Tongue (tissue), 2 donors: Measurements from ENCODE around the gene SMPX. TPM values are rescaled to one million over a fixed set of nuclear protein-coding genes. Genes with fewer than 3 reads are reported as not detected.

ENCODE experiments used
- DNase-seq: peaks from one replicate; pipeline ENCODE4 v3.0.0-alpha.2; 2015
- total RNA-seq: library from RNA; depleted of rRNA; stranded (reverse); fragments of >200 nt; gene quantifications from one replicate; pipeline ENCODE4 v1.2.3, GENCODE V29; 2014

Gene SMPX
- total RNA-seq, 1 donor from 2014 or later, result 325 TPM

DNA sequence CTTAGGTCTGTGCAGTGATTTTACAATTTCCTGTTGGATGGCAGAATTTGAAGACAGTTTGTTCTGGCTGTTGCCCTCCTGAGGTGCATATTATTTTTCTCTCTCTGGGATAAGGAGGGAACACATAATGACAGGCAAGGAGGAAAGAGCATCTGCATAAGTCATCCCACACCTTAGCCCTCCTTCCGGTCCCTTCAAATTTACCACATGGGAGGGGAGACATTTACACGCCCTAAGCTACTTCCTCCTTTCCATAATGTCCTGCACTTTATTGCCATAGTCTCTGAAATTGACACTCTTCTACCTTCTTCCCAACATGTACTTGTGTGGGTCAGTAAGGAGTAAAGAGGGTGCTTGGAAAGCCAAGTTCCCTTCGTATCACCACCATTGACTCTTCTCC lies 13.9 kb downstream of the SMPX start:
- DNase-seq, result no peak

DNA sequence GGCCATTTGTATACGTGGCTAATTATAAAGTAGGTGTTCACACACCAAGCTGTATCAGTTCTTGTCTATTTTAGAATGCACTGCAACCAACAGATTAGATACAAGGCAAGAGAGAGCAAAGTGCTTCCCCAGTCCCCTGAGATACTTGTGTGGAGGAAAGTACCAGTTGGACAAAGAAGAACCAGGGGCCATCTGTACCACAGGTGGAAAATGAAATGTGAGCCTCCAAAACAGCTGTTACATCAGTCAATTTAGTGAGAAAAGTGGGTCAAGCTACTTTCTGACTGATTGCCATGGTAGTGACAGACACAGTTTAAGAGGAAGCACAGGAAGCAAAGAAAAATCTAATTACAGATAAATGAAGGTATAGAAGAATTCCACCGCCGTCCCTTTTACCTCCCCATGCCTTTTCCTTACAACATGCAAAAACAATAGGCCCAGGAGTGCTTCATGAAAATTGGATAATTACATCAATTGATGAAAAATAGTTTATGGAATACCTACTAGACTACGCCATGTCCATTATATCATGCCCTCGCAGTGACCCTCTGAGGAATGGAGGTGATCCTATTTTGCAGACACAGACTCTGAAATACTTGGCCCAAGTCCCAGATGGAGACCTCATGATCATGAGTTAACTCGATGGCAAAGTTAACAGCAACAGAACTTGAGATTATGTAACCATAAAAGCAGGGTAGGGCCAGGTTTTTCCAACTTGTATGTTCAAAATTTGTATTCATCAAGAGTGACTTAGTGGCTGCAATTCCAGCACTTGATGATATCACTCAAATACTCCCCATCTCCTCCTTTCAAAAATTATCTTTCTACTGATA lies 15.8 kb downstream of the SMPX start:
- DNase-seq, result peak; percentile 66

DNA sequence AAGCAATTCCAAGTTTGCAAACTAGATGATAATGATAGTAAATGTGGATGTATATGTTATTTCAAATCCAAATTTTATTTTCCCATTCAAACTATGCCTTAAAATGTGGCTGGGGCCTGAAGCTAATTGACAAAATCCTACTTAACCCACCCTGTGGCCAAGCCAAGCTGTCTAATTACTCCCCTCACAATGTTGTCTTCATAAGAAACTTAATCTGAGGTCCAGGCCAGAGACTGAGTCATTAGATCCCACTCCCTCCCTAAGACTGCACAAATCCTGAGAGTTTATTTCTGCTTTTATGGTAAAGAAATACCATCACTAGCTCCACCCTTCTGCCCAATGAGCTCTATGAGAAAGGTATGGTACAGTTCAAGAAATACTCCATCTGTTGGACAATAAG lies 16.6 kb downstream of the SMPX start:
- peak; percentile 61 for DNase-seq

GRCh38 chrX:21740329-21741274 lies 17.3 kb downstream of the SMPX start:
- DNase-seq, result peak; percentile 59

GRCh38 chrX:21738950-21739287 lies 19.0 kb downstream of the SMPX start:
- no peak for DNase-seq

GRCh38 chrX:21738210-21738949 lies 19.5 kb downstream of the SMPX start:
- peak; percentile 84 for DNase-seq

- DNase-seq, result no peak
Observed at GRCh38 chrX:21735768-21736127, 22.2 kb downstream of the SMPX start.

DNA sequence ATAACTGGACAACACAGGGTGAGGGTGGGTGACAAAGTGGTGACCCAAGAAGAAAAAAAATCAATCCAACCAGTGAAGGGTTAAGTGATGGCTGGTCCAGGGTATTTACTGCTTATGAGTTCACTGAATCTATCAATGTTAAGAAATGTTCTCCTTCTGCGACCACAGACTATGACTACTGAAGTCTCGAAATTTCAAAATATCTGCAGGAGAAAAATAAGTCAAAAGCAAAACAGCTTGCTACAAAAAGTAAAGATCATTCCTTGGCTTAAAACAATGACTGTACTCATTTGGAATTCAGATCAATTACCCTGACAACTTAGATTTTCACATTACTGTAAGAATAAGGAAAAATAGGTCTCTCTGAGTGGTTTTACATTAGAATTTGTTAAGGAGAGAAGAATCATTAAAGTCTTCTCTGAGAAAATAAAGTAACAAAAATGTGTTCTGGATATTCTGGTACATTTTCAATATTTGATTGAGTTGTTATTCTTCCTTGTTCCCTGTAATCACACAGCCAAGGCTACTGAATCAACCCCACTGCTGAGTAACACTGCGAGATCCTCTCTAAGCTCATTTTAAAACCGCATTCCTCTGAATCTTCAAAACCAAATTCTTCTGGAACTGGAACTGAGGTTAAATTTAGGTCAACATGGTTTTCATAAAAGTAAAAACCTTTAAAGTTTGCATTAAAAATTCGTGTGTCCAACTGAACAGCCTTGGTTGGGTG lies 22.7 kb downstream of the SMPX start:
- DNase-seq, result no peak

- no peak for DNase-seq
Observed at GRCh38 chrX:21734175-21734574, 23.7 kb downstream of the SMPX start.

GRCh38 chrX:21733705-21734104 lies 24.2 kb downstream of the SMPX start:
- no peak for DNase-seq

- DNase-seq, result no peak
Observed at GRCh38 chrX:21730026-21730425, 27.9 kb downstream of the SMPX start.

DNA sequence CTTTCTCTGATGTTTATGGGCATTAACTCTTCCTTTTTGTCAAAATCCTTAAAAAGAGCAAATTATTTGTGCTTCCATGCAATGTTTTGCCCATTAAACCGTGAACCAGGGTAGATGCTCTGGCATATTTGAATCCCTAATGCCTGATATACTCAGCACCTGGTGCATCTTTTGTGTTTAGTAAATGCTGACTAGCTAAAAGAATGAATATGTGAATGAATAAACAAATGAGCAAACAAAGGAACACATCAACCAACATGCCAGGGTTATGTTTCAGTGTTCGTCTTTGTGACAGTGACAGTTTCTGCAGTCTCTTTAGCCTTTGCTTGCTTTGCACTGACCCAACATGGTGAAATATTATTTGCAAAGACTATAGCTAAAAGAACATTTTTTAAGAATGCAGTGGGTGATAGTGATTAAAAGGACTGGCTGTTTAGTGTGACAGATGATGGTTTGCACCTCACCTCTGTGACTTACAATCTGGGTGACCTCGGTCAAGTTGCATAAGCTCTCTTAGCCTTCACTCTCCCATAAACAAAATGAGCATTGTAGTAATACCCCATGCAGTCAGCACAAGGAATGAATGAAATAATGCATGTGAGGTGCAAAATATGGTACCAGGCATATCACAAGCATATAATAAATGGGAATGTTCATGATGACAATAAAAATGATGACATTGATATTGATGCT lies 29.5 kb downstream of the SMPX start:
- DNase-seq, result no peak

DNA sequence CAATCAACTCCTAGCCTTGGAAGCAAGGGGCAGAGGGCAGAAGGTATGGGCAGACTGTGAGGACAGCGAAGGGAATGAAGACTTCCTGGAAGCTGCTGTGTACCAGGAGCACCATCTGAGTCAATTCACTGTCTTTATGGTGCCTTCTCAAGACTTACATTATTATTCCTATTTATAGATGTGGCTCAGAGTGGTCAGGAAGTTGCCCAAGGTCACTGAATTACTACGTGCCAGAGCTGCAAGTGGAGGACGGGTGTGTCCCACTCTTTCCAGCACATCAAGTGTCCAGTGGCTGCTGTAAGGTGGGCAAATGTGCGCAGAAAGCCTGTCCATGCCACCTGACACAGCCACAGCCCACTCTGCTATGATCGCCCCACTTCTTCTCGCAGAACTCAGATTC lies 32.0 kb downstream of the SMPX start:
- DNase-seq, result no peak

GRCh38 chrX:21725496-21725895 lies 32.4 kb downstream of the SMPX start:
- peak; percentile 32 for DNase-seq

- peak; percentile 22 for DNase-seq
Observed at GRCh38 chrX:21723814-21724213, 34.1 kb downstream of the SMPX start.

GRCh38 chrX:21723084-21723483 lies 34.8 kb downstream of the SMPX start:
- DNase-seq, result peak; percentile 31

DNA sequence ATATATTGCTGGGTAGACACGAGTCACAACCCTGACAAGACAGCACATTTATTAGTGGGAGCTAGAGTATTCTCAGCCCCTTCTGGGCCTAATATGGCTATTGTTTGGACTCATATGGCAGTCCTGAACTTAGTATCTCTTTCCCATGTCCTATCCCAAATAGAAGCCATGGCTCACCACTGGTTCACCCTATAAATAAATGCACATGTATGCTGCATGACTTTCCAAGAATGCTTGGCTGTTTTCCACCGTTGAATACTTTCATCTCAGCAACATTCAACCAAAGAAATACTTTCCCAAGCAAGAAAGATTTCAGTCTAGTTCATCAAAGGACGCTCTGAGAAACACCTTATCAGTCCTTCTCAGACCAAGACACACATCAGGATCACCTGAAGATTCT lies 36.7 kb downstream of the SMPX start:
- no peak for DNase-seq

DNA sequence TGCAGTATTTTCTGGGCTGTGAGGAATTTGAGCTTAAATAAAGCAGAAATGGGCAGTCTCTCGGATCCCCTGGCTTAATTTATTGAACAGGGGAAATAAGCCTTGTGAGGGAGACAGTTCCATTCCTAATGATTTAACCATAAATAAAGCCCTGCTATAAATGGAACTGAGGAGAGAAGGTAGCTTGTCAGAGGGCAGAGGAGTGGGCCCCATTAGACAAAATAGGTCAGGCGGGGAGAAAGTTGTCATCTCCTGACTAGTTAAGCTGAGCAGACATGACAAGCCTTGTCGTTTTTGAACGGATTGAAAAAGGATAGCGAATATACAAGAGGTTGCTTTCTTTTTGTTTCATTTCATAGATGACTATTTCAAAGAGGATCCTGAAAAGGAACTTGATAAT lies 39.3 kb downstream of the SMPX start:
- DNase-seq, result no peak

- no peak for DNase-seq
Observed at GRCh38 chrX:21717802-21718201, 40.1 kb downstream of the SMPX start.

DNA sequence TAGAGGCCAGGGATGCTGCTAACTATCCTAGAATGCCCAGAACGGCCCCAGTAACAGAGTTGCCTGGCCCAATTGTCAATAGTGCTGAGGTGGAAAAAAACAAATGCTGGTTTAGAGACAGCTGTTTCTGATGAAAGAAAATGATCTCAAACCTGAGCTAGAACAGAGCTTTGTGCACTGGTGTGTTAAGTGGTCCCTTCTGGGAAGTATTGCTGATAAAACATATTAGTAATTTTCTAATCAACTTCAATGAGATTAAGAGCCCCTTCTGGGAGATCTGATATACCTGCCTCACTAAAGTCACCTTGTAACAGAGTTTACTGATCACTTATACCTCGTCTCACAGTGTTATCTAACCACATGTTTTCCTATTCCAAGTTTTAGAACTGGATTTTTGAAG lies 42.1 kb downstream of the SMPX start:
- no peak for DNase-seq

GRCh38 chrX:21715337-21715736 lies 42.6 kb downstream of the SMPX start:
- no peak for DNase-seq

DNA sequence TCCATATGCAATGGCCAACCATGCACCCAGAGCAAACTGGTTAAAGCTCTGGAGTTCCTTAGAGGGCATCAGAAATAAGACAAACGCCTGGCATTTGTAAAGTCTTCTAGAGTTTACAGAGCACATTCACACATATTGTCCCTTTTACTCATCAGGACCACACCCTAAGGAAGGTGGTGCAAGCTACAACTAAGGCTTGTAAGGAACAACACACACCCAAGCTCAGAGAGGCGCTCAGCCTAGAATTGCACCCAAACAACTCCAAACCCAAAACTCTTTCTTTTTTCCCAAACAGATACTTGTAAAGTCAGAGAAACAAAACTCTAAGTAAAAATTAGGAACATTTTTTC lies 46.1 kb downstream of the SMPX start:
- DNase-seq, result no peak
